AG10803 (cell line): ENCODE measurements around the gene CTTNBP2.

Experiments
- DNase-seq: peaks from one replicate; pipeline ENCODE4 v3.0.0; 2010; ENCODE audit warnings: low read depth
- H3K4me3 ChIP-seq: 2 replicates; pipeline ENCODE4 v1.5.1; 2011; ENCODE audit warnings: mild to moderate bottlenecking, low read length, control low read depth
- CTCF ChIP-seq: conservative IDR thresholded peaks from 2 replicates; pipeline ENCODE4 v1.5.1; 2011; ENCODE audit warnings: mild to moderate bottlenecking, low read length, control low read depth, inconsistent platforms

Gene CTTNBP2

GRCh38 chr7:117682681-117683385 lies 190.4 kb downstream of the CTTNBP2 start:
- H3K4me3 ChIP-seq, result no peak overlapping the region
- DNase-seq, result no peak
- TF ChIP-seq CTCF, result no peak

- H3K4me3 ChIP-seq, result no peak overlapping the region
- TF ChIP-seq CTCF, result no peak
- no peak for DNase-seq
Observed at GRCh38 chr7:117679120-117679519, 194.1 kb downstream of the CTTNBP2 start.

GRCh38 chr7:117675497-117676435 lies 197.5 kb downstream of the CTTNBP2 start:
- H3K4me3 ChIP-seq, result no peak overlapping the region
- DNase-seq, result no peak
- no peak for TF ChIP-seq CTCF

- no peak for DNase-seq
- no peak overlapping the region for H3K4me3 ChIP-seq
Observed at GRCh38 chr7:117674617-117675016, 198.6 kb downstream of the CTTNBP2 start.

GRCh38 chr7:117673839-117674238 lies 199.4 kb downstream of the CTTNBP2 start:
- peak; percentile 22 for DNase-seq
- TF ChIP-seq CTCF, result peak; percentile 34
- no peak overlapping the region for H3K4me3 ChIP-seq

More at GRCh38 chr7:117674617-117675016, 198.6 kb downstream of the CTTNBP2 start:
- no peak for TF ChIP-seq CTCF

- H3K4me3 ChIP-seq, result no peak overlapping the region
- no peak for TF ChIP-seq CTCF
- no peak for DNase-seq
Observed at GRCh38 chr7:117673367-117673766, 199.9 kb downstream of the CTTNBP2 start.
